Spinal cord (tissue), 10 donors: ENCODE measurements around the gene OR6C76. TPM values are rescaled to one million over a fixed set of nuclear protein-coding genes. Genes with fewer than 3 reads are reported as not detected.
"Not testable (repeated sequence)": the region's sequence is repeated elsewhere in the genome, so short reads cannot be mapped to it uniquely, and the experiment has no call there.

Experiments used
- DNase-seq, 6 donors: peaks; one replicate each; pipeline versions ENCODE4 v3.0.0 to v3.0.0-alpha.2; 2013 to 2015; ENCODE audit warnings: low spot score in 6 of 6, low read depth in 4 of 6
- H3K27ac ChIP-seq: one replicate; pipeline ENCODE4 v1.5.1; 2013; ENCODE audit warnings: low read depth, low read length, control low read depth
- H3K27me3 ChIP-seq: one replicate; pipeline ENCODE4 v1.6.1; 2013; ENCODE audit warnings: low read length; ENCODE audit not compliant: control insufficient read depth, insufficient read depth
- H3K36me3 ChIP-seq: one replicate; pipeline ENCODE4 v1.6.1; 2013; ENCODE audit warnings: low read length; ENCODE audit not compliant: control insufficient read depth, insufficient read depth
- H3K4me1 ChIP-seq: one replicate; pipeline ENCODE4 v1.6.1; 2013; ENCODE audit warnings: low read length; ENCODE audit not compliant: control insufficient read depth, insufficient read depth
- H3K4me3 ChIP-seq: one replicate; pipeline ENCODE4 v1.5.1; 2013; ENCODE audit warnings: low read depth, low read length, control low read depth
- H3K9me3 ChIP-seq: one replicate; pipeline ENCODE4 v1.6.1; 2013; ENCODE audit warnings: low read length; ENCODE audit not compliant: control insufficient read depth, insufficient read depth
- WGBS: methylation state at CpG from one replicate; pipeline ENCODE4 v1.1.5; 2013; ENCODE audit warnings: missing lambda C conversion rate; ENCODE audit not compliant: insufficient coverage; 5-methylcytosine and 5-hydroxymethylcytosine counted together
- polyA plus RNA-seq, 2 donors: library from polyadenylated mRNA; unstranded; fragments of 120-200 nt; gene quantifications; one replicate each; pipeline ENCODE4 v1.2.1, GENCODE V29; 2013; ENCODE audit not compliant: insufficient read length in 2 of 2
- total RNA-seq, 2 donors: library from RNA; depleted of rRNA in 1 of 2; stranded (reverse); fragments of 120-200 nt in 1 of 2; fragments of >200 nt in 1 of 2; gene quantifications; one replicate each; pipeline versions ENCODE4 v1.2.3 to v1.2.4, GENCODE V29; 2013 to 2014
- donor health status: healthy.

Gene OR6C76
- total and polyA plus RNA-seq, 4 donors, result not detected

DNA sequence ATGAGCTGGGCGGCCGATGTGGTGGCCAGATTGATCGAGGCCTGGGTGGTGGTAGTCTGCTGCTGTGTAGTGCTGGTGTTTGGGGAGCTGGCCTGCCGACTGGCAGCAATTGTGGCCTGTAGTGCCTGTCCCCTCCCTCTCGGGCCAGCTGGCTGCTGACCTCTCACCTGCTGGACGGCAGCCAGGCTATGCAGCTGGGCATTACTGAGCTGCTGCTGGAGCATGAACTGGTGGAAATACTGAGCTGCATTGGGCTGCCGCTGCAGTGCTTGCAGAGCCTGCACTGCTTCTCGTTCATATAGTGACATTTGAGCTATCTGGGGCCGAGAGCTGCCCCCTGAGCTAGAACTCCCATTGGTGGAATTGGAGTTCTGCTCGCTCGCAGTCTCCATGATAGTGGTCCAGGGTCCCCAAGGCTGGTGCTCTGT lies 11.6 kb upstream of the OR6C76 start:
- H3K4me3 ChIP-seq, H3K4me1 ChIP-seq, H3K27me3 ChIP-seq, H3K27ac ChIP-seq, H3K9me3 ChIP-seq, DNase-seq, H3K36me3 ChIP-seq: not testable (repeated sequence)
- 49% methylated on average over 10 of the region's 11 CpGs for WGBS

DNA sequence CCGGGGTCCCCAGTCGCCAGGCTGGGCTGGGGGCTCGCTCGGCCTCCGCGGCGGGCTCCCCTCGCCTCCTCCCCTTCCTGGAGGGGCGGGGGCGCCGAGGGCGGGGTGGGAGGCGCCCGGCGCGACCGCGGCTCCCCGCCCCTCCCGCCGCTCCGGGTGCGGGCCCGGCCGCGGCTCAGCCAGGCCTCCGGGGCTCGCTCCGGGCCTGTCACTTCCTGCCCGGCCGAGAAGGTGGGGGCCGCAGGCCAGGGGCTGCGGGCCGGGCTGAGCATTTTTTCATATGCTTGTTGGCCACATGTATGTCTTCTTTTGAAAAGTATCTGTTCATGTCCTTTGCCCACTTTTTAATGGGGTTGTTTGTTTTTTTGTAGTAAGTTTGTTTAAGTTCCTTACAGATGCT lies 11.2 kb upstream of the OR6C76 start:
- 20% methylated on average over 5 of the region's 34 CpGs for WGBS
- not testable (repeated sequence) for H3K4me3 ChIP-seq, H3K27ac ChIP-seq, H3K9me3 ChIP-seq, H3K36me3 ChIP-seq, DNase-seq, H3K27me3 ChIP-seq, H3K4me1 ChIP-seq

DNA sequence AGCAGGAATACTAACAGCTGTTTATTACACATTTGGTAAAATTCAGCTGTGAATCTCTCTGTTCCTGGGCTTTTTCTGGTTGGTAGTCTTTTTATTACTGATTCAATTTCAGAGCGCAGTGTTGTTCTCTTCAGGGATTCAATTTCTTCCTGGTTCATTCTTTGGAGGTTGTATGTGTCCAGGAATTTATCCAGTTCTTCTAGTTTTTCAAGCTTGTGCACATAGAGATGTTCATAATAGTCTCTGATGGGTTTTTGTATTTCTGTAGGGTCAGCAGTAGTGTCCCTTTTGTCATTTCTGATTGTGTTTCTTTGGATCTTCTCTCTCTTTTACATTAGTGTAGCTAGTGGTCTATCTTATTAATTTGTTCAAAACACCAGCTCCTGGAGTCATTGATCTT lies 9.1 kb upstream of the OR6C76 start:
- Histone ChIP-seq H3K36me3 (no peaks in the 10 kb centered on the region), H3K9me3 (no peaks in the 10 kb centered on the region), H3K27me3 (no peaks in the 10 kb centered on the region), H3K4me1 (no peaks in the 10 kb centered on the region), H3K27ac (no peak overlapping the region), H3K4me3 (no peak overlapping the region)
- no peak for DNase-seq
- 100% methylated on average over 1 of the region's 1 CpG for WGBS

DNA sequence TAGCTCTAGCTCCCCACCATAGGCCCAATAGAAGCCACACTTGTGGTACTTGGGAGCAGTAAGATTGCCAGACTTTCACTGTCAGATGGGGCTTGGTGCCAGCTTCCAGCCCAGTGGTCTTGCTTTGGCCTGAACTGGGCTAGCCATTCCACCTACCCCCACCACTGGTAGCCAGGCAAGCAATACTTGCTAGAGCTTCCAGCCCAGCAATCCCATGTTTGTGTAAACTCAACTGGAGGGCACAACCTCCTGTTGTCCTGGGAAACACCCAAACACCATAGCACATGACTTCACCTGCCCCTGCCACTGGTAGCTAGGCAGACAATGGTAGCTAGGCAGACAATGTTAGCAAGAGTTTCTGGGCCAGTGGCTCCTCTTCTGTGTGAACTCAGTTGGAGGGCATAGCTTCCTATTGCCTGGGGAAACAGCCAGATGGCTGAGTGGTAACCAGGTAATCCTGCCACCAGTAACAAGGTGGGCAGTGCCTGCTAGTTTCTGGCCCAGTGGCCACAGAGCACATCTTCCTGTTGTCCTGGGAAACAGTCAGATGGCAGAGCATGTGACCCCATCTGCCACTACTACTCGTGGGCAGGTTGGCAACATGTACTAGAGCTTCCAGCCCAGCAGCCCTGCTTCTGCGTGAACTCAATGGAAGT lies 5.6 kb upstream of the OR6C76 start:
- DNase-seq, result peak in 2 of 6 donors; percentile 2 to 6
- WGBS, result 65% methylated on average over 1 of the region's 2 CpGs
- Histone ChIP-seq H3K9me3 (no peaks in the 10 kb centered on the region), H3K36me3 (no peaks in the 10 kb centered on the region), H3K4me1 (no peaks in the 10 kb centered on the region), H3K4me3 (no peak overlapping the region), H3K27ac (no peak overlapping the region), H3K27me3 (no peaks in the 10 kb centered on the region)

DNA sequence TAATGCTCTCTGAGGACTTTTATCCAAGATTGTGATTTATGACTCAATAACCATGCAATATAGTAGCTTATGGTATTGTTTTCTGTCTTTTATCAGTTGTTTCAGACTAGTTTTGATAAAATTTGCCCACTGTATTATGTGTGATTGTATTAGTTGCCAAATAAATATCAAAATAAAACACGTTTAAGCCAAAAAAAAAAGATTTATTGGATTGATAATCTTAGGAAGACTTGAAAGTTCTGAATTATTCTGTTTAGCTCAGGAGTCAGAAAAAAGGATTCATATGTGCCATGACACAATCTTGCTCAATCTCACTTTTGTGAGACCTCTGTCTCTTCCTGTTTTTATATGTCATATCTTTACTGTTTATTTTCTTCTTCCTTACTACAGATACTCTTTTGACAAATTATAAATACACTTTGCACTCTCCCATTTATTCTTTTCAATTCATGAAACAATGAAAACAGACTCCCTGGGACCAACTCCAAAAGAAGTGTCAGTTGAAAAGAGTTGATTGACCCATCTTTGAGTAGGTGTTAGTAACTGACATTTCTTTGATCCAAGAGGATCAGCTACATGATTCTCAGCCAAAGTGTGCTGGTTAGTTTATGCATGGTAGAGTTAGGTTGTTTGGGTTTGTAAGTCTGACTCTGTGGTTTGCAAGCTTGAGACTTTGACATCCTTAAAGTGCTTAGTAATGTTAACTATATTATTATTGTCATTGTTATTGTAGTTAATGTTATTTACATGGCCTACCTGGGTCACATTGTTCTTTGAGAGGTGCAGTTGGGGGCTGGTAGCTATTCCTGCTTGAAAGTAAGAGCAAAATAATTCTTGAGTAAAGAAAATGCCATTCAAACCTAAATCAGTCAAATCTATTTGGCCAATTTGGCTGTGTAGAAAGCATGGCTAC lies 2.5 kb downstream of the OR6C76 start:
- H3K9me3 ChIP-seq, result peaks cover 1% of the 10 kb centered on the region
- WGBS, result no CpG with 5 or more reads among the region's 1 CpG

DNA sequence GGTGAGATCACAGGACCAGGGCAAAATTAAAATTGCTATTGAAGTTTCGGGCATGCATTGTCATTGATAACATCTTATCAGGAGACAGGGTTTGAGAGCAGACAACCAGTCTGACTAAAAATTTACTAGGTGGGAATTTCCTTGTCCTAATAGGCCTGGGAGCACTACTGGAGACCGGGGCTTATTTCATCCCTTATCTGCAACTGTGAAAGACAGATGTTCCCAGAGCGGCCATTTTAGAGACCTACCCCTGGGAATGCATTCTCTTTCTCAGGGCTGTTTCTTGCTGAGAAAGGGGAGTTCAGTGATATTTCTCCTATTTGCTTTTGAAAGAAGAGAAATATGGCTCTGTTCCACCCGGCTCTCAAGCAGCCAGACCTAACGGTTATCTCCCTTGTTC lies 15.2 kb downstream of the OR6C76 start:
- H3K4me3 ChIP-seq, H3K27ac ChIP-seq, H3K36me3 ChIP-seq, H3K4me1 ChIP-seq, DNase-seq, H3K9me3 ChIP-seq, H3K27me3 ChIP-seq: not testable (repeated sequence)
- WGBS, result 100% methylated on average over 1 of the region's 5 CpGs

More for the DNA sequence above, 2.5 kb downstream of the OR6C76 start:
- no peaks in the 10 kb centered on the region for H3K36me3 ChIP-seq
- no peaks in the 10 kb centered on the region for H3K27me3 ChIP-seq
- H3K4me3 ChIP-seq, result no peak overlapping the region
- DNase-seq, result no peak
- no peak overlapping the region for H3K27ac ChIP-seq
- H3K4me1 ChIP-seq, result no peaks in the 10 kb centered on the region

DNA sequence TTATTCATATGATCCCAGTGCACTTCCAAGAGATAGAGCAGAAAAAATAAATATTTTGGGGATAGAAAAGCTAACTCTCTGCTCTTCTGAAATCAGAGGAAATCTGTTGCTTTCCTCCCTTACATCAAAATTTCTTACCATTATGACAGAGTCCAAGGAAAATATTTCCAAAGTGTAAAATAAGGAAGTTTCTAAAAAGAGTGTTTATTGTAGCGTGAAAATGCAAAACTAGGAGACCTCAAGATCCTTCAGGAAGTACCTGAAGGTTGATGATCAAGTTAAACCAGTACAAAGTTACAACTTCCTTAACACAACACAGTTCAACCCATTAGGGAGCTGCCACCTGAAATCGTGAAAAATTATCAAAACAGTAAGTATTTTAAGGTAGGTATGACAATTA lies 17.7 kb downstream of the OR6C76 start, which contains the start of gene OR6C2:
TSS of gene OR6C2 (plus strand) at position 301 of the 400 bp plus-strand sequence. CDS start 8,138 bp downstream, outside the sequence.
- H3K4me3 ChIP-seq, result no peak within 1 kb of the TSS
- no peaks in the 10 kb centered on the region for H3K9me3 ChIP-seq
- H3K36me3 ChIP-seq, result no peaks in the 10 kb centered on the region
- DNase-seq, result no peak
- no CpG with 5 or more reads among the region's 2 CpGs for WGBS
- no peak within 1 kb of the TSS for H3K27ac ChIP-seq
- no peaks in the 10 kb centered on the region for H3K27me3 ChIP-seq
- H3K4me1 ChIP-seq, result no peaks in the 10 kb centered on the region

DNA sequence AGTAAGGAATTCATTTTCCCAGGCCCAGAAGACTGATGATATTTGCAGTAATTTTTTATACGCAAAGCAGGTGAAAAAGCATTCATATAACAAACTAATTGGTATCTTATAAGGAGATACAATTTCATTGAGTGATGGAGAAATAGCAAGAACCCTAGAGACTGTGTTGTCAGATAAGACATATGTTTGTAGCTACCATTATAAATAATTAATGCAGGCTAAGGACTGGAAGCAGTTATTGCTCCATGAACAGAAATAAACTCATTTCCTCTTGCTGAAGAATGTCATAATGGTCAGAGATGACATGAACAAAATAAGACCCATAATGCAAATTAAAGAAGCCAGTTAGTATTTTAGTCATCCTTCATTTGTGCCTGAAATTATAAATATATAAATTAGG lies 19.3 kb downstream of the OR6C76 start:
- Histone ChIP-seq H3K27me3 (no peaks in the 10 kb centered on the region), H3K9me3 (no peaks in the 10 kb centered on the region), H3K4me3 (no peak overlapping the region), H3K27ac (no peak overlapping the region), H3K36me3 (no peaks in the 10 kb centered on the region), H3K4me1 (no peaks in the 10 kb centered on the region)
- WGBS, result no CpG with 5 or more reads among the region's 1 CpG
- peak in 1 of 6 donors; percentile 42 for DNase-seq

DNA sequence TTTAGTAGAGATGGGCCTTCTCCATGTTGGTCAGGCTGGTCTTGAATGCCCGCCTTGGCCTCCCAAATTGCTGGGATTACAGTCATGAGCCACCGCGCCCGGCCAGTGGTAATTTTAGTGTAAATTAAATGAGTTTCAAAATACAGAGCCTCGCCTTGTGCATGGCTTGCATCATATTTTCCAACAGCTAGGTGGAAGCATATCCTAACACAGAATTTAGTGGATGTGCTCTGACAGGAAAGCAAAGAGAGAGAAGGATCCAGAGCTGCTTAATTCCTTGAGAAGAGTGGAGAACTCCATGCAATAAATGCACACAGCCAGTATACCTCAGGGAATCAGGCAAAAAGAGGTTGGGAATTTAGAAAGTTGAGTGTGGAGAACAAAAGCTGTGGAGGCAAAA lies 20.3 kb downstream of the OR6C76 start:
- Histone ChIP-seq H3K4me3 (no peak overlapping the region), H3K4me1 (no peaks in the 10 kb centered on the region), H3K36me3 (no peaks in the 10 kb centered on the region), H3K27me3 (no peaks in the 10 kb centered on the region), H3K27ac (no peak overlapping the region), H3K9me3 (no peaks in the 10 kb centered on the region)
- peak in 2 of 6 donors; percentile 8 to 20 for DNase-seq
- WGBS, result 98% methylated on average over 5 of the region's 5 CpGs

DNA sequence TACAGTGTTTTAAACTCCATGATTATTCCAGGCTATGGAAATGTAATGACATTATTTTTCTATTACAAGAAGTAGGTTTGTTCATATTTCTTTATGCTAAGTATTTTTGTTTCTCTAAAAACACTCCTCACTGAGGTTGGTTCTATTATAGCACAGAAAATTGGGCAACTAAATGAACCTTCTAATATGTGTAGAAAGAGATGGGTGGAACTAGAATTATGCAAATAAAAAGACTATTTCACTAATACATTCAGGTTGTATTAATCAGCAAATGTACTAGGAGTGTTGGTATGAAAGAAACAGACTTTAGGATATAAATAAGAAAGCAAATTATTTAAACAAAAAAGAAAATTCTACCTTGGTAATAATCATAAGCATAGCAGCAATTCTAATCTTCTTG lies 22.8 kb downstream of the OR6C76 start:
- H3K4me1 ChIP-seq, result no peaks in the 10 kb centered on the region
- DNase-seq, result no peak
- no peak overlapping the region for H3K4me3 ChIP-seq
- H3K27me3 ChIP-seq, result no peaks in the 10 kb centered on the region
- H3K36me3 ChIP-seq, result no peaks in the 10 kb centered on the region
- H3K27ac ChIP-seq, result no peak overlapping the region
- H3K9me3 ChIP-seq, result no peaks in the 10 kb centered on the region
